SK-N-SH treated with all-trans-retinoic acid at 6 μM for 48 hours (cell line): Measurements from ENCODE around the gene NDUFB7.

Experiments
- ESRRG ChIP-seq: fragments of 250-450 bp; sonication (Bioruptor Pico); IDR thresholded peaks from 2 replicates; pipeline ENCODE4 v1.6.1; 2021; ENCODE audit warnings: mild to moderate bottlenecking
- OSR1 ChIP-seq: fragments of 250-450 bp; sonication (Bioruptor Pico); IDR thresholded peaks from 2 replicates; pipeline ENCODE4 v1.8.0; 2022; ENCODE audit warnings: moderate library complexity, mild to moderate bottlenecking, inconsistent platforms
- PPARA ChIP-seq: fragments of 250-450 bp; sonication (Bioruptor Pico); IDR thresholded peaks from 2 replicates; pipeline ENCODE4 v1.5.0; 2020; ENCODE audit warnings: mild to moderate bottlenecking, borderline replicate concordance
- RARB ChIP-seq: fragments of 250-450 bp; sonication (Bioruptor Pico); IDR thresholded peaks from 2 replicates; pipeline ENCODE4 v1.8.0; 2021; ENCODE audit warnings: mild to moderate bottlenecking, moderate library complexity
- SNAI2 ChIP-seq: fragments of 250-450 bp; sonication (Bioruptor Pico); IDR thresholded peaks from 2 replicates; pipeline ENCODE4 v1.5.0; 2020; ENCODE audit warnings: mild to moderate bottlenecking, moderate library complexity
- ZC3H10 ChIP-seq: fragments of 250-450 bp; sonication (Bioruptor Pico); IDR thresholded peaks from 2 replicates; pipeline ENCODE4 v1.5.1; 2021; ENCODE audit warnings: mild to moderate bottlenecking, moderate library complexity
- ZNF565 ChIP-seq: fragments of 450-650 bp; formaldehyde crosslinking; conservative IDR thresholded peaks from 2 replicates; pipeline ENCODE4 v1.5.0; 2020; ENCODE audit warnings: low read depth, mild to moderate bottlenecking, moderate library complexity
- ZNF70 ChIP-seq: fragments of 450-650 bp; formaldehyde crosslinking; IDR thresholded peaks from 2 replicates; pipeline ENCODE4 v1.5.0; 2020; ENCODE audit warnings: mild to moderate bottlenecking, moderate library complexity
- TF ChIP-seq, protein P1 (sequence below): fragments of 250-450 bp; sonication (Bioruptor Pico); IDR thresholded peaks from 2 replicates; pipeline ENCODE4 v1.5.1; 2020; ENCODE audit warnings: low read depth, mild to moderate bottlenecking, moderate library complexity
- TF ChIP-seq, protein P2 (sequence below): fragments of 250-450 bp; sonication (Bioruptor Pico); IDR thresholded peaks from 2 replicates; pipeline ENCODE4 v1.8.0; 2020; ENCODE audit warnings: mild to moderate bottlenecking, moderate library complexity, borderline replicate concordance
- TF ChIP-seq, protein P3 (sequence below): fragments of 250-450 bp; sonication (Bioruptor Pico); IDR thresholded peaks from 2 replicates; pipeline ENCODE4 v1.8.0; 2021; ENCODE audit warnings: low read depth, mild to moderate bottlenecking, moderate library complexity, borderline replicate concordance

DNA sequence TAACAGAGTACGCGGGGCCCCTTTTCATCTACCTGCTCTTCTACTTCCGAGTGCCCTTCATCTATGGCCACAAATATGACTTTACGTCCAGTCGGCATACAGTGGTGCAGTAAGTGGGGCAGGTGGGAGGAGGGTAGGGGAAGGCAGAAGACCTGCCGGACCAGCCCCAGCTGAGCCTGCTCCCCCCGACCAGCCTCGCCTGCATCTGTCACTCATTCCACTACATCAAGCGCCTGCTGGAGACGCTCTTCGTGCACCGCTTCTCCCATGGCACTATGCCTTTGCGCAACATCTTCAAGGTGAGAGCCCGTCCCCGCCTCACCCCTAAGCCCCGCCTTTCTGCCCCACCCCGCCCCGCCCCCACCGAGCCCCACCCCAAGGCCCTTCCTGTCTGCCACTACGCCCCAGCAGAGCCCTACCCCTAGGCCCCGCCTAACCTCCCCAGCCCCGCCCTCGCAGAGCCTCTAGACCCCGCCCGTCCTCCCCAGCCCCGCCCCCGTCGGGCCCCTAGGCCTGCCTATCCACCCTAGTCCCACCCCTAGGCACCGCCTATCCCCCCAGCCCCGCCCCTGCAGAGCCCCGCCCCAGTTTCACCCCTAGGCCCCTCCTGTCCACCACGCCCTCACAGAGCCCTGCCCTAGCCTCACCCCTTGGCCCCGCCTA is 7.7 kb downstream of the NDUFB7 start:
- TF ChIP-seq ESRRG (CRISPR knock-in tag) (no peak), OSR1 (CRISPR knock-in tag) (no peak), SNAI2 (CRISPR knock-in tag) (no peak), RARB (CRISPR knock-in tag) (no peak), PPARA (CRISPR knock-in tag) (no peak), ZNF565 (no peak), ZC3H10 (CRISPR knock-in tag) (no peak), ZNF70 (no peak)
- TF ChIP-seq, protein P1, sequence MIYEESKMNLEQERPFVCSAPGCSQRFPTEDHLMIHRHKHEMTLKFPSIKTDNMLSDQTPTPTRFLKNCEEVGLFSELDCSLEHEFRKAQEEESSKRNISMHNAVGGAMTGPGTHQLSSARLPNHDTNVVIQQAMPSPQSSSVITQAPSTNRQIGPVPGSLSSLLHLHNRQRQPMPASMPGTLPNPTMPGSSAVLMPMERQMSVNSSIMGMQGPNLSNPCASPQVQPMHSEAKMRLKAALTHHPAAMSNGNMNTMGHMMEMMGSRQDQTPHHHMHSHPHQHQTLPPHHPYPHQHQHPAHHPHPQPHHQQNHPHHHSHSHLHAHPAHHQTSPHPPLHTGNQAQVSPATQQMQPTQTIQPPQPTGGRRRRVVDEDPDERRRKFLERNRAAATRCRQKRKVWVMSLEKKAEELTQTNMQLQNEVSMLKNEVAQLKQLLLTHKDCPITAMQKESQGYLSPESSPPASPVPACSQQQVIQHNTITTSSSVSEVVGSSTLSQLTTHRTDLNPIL (CRISPR knock-in tag), result no peak
- TF ChIP-seq, protein P2, sequence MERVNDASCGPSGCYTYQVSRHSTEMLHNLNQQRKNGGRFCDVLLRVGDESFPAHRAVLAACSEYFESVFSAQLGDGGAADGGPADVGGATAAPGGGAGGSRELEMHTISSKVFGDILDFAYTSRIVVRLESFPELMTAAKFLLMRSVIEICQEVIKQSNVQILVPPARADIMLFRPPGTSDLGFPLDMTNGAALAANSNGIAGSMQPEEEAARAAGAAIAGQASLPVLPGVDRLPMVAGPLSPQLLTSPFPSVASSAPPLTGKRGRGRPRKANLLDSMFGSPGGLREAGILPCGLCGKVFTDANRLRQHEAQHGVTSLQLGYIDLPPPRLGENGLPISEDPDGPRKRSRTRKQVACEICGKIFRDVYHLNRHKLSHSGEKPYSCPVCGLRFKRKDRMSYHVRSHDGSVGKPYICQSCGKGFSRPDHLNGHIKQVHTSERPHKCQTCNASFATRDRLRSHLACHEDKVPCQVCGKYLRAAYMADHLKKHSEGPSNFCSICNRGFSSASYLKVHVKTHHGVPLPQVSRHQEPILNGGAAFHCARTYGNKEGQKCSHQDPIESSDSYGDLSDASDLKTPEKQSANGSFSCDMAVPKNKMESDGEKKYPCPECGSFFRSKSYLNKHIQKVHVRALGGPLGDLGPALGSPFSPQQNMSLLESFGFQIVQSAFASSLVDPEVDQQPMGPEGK (CRISPR knock-in tag), result no peak
- TF ChIP-seq, protein P3, sequence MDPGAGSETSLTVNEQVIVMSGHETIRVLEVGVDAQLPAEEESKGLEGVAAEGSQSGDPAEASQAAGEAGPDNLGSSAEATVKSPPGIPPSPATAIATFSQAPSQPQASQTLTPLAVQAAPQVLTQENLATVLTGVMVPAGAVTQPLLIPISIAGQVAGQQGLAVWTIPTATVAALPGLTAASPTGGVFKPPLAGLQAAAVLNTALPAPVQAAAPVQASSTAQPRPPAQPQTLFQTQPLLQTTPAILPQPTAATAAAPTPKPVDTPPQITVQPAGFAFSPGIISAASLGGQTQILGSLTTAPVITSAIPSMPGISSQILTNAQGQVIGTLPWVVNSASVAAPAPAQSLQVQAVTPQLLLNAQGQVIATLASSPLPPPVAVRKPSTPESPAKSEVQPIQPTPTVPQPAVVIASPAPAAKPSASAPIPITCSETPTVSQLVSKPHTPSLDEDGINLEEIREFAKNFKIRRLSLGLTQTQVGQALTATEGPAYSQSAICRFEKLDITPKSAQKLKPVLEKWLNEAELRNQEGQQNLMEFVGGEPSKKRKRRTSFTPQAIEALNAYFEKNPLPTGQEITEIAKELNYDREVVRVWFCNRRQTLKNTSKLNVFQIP (CRISPR knock-in tag), result no peak
